AG04450 (cell line): ENCODE results near the gene RNF113B. TPM values are rescaled to one million over a fixed set of nuclear protein-coding genes. Genes with fewer than 3 reads are reported as not detected.

Experiments used
- polyA plus RNA-seq: library from polyadenylated mRNA; depleted of rRNA; stranded (reverse); fragments of >200 nt; gene quantifications from 2 replicates; pipeline ENCODE4 v1.2.3, GENCODE V29; 2011; rRNA removed
- small RNA-seq: library from RNA; depleted of rRNA; stranded (forward); fragments of <200 nt; gene quantifications from one replicate; pipeline ENCODE3, GENCODE V24; 2012; ENCODE audit warnings: low read depth; ENCODE audit not compliant: insufficient read length

RNF113B gene
- polyA plus RNA-seq, 1 experiment = not detected

Small RNA genes within 50 kb of the gene (small RNA-seq; reads per million reads assigned to genes)
- not detected for gene MIR3170

Other genes starting within 250 kb of the RNF113B start
- 141 and 164 TPM in 2 replicates for gene IPO5, start 223.6 kb downstream of the RNF113B start, polyA plus RNA-seq
- 76.4 and 83.0 TPM in 2 replicates for gene FARP1, start 34.2 kb downstream of the RNF113B start, polyA plus RNA-seq